ENCODE measurements around the gene RELB. TPM values are rescaled to one million over a fixed set of nuclear protein-coding genes. Genes with fewer than 3 reads are reported as not detected.
A peak's percentile ranks its signal among the peaks of the same experiment; 100 is the strongest.

Gene RELB
- total RNA-seq, 6 experiments from 2014 or later, result 6.1 to 10.8 (median 9.4) TPM

- Mint-ChIP-seq H3K27ac (peak within 1 kb of the TSS; percentile 88), H3K9me3 (no peaks in the 10 kb centered on the region), H3K4me1 (ENCODE audit: low read depth) (peaks cover 28% of the 10 kb centered on the region), H3K36me3 (ENCODE audit: low read depth) (peaks cover 16% of the 10 kb centered on the region), H3K4me3 (peak within 1 kb of the TSS; percentile 99), H3K27me3 (ENCODE audit: insufficient read depth) (peaks cover 2% of the 10 kb centered on the region; the same call in 1 of the 2 replicates)
- DNase-seq, result peak; percentile 58
- TF ChIP-seq CTCF (IDR thresholded peaks at IDR 0.05), result peak; percentile 44
Observed at GRCh38 chr19:45079063-45079910, 78.0 kb downstream of the RELB start, which contains the start of gene GEMIN7. Gene GEMIN7, plus strand, starts transcription at chr19:45079260. Its CDS starts 10,855 bp downstream, at chr19:45090115.

- H3K36me3 Mint-ChIP-seq (ENCODE audit: low read depth), result peaks cover 16% of the 10 kb centered on the region
- peak overlapping the region; percentile 99 for H3K4me3 Mint-ChIP-seq
- TF ChIP-seq CTCF (IDR thresholded peaks at IDR 0.05), result no peak
- H3K4me1 Mint-ChIP-seq (ENCODE audit: low read depth), result peaks cover 28% of the 10 kb centered on the region
- H3K27me3 Mint-ChIP-seq (ENCODE audit: insufficient read depth), result peaks cover 2% of the 10 kb centered on the region; the same call in 1 of the 2 replicates
- no peak for DNase-seq
- H3K27ac Mint-ChIP-seq, result peak overlapping the region; percentile 88
- H3K9me3 Mint-ChIP-seq, result no peaks in the 10 kb centered on the region
Observed at GRCh38 chr19:45079911-45080370, 78.7 kb downstream of the RELB start.

- Mint-ChIP-seq H3K27ac (no peak overlapping the region), H3K27me3 (ENCODE audit: insufficient read depth) (peaks cover 2% of the 10 kb centered on the region; the same call in 1 of the 2 replicates), H3K4me3 (no peak overlapping the region; the same call in 1 of the 2 replicates), H3K4me1 (ENCODE audit: low read depth) (peaks cover 20% of the 10 kb centered on the region), H3K36me3 (ENCODE audit: low read depth) (peaks cover 25% of the 10 kb centered on the region), H3K9me3 (no peaks in the 10 kb centered on the region)
- no peak for TF ChIP-seq CTCF (IDR thresholded peaks at IDR 0.05)
- DNase-seq, result no peak
Observed at GRCh38 chr19:45082170-45082569, 80.9 kb downstream of the RELB start.

- Mint-ChIP-seq H3K36me3 (ENCODE audit: low read depth) (peaks cover 21% of the 10 kb centered on the region), H3K9me3 (no peaks in the 10 kb centered on the region), H3K27me3 (ENCODE audit: insufficient read depth) (no peaks in the 10 kb centered on the region), H3K27ac (no peak overlapping the region), H3K4me3 (no peak overlapping the region), H3K4me1 (ENCODE audit: low read depth) (peaks cover 16% of the 10 kb centered on the region)
- DNase-seq, result no peak
- no peak for TF ChIP-seq CTCF (IDR thresholded peaks at IDR 0.05)
Observed at GRCh38 chr19:45086480-45086879, 85.2 kb downstream of the RELB start.

GRCh38 chr19:45087531-45087930 lies 86.3 kb downstream of the RELB start:
- Mint-ChIP-seq H3K9me3 (no peaks in the 10 kb centered on the region), H3K36me3 (ENCODE audit: low read depth) (peaks cover 14% of the 10 kb centered on the region; the same call in 1 of the 2 replicates), H3K27me3 (ENCODE audit: insufficient read depth) (no peaks in the 10 kb centered on the region), H3K4me3 (no peak overlapping the region), H3K4me1 (ENCODE audit: low read depth) (peaks cover 15% of the 10 kb centered on the region), H3K27ac (peak overlapping the region; percentile 5; the same call in 1 of the 2 replicates)
- no peak for DNase-seq
- no peak for TF ChIP-seq CTCF (IDR thresholded peaks at IDR 0.05)

Other genes starting within 250 kb of the RELB start
- not detected for gene CBLC, start 223.6 kb upstream of the RELB start, total RNA-seq (2021; fragmentation: NEBNext Ultra II Directional; extraction: Animal tissue kit (Norgen Biotek cat#: 25700))
- 1 to 10 TPM; 5.5 to 6.2 (median 6.0) TPM for gene BCAM, start 192.4 kb upstream of the RELB start, total RNA-seq (2021; fragmentation: NEBNext Ultra II Directional; extraction: Animal tissue kit (Norgen Biotek cat#: 25700))
- gene NECTIN2, start 155.2 kb upstream of the RELB start, total RNA-seq (2021; fragmentation: NEBNext Ultra II Directional; extraction: Animal tissue kit (Norgen Biotek cat#: 25700)), result 100 to 1,000 TPM; 126 to 152 (median 148) TPM
- gene TOMM40, start 110.2 kb upstream of the RELB start, total RNA-seq (2021; fragmentation: NEBNext Ultra II Directional; extraction: Animal tissue kit (Norgen Biotek cat#: 25700)), result 100 to 1,000 TPM in 1 of 6 experiments, 10 to 100 TPM in 5; 79.8 to 107 (median 92.2) TPM
- 1 to 10 TPM; 1.9 to 6.5 (median 2.5) TPM for gene APOE, start 95.7 kb upstream of the RELB start, total RNA-seq (2021; fragmentation: NEBNext Ultra II Directional; extraction: Animal tissue kit (Norgen Biotek cat#: 25700))
- 1 to 10 TPM in 5 of 6 experiments, not detected in 1; 1.4 to 6.8 (median 2.4) TPM for gene APOC1, start 86.9 kb upstream of the RELB start, total RNA-seq (2021; fragmentation: NEBNext Ultra II Directional; extraction: Animal tissue kit (Norgen Biotek cat#: 25700))
- gene APOC4, start 59.2 kb upstream of the RELB start, total RNA-seq (2021; fragmentation: NEBNext Ultra II Directional; extraction: Animal tissue kit (Norgen Biotek cat#: 25700)), result not detected
- gene APOC2, start 55.4 kb upstream of the RELB start, total RNA-seq (2021; fragmentation: NEBNext Ultra II Directional; extraction: Animal tissue kit (Norgen Biotek cat#: 25700)), result not detected
- 100 to 1,000 TPM; 160 to 184 (median 172) TPM for gene CLPTM1, start 46.1 kb upstream of the RELB start, total RNA-seq (2021; fragmentation: NEBNext Ultra II Directional; extraction: Animal tissue kit (Norgen Biotek cat#: 25700))
- gene CLASRP, start 37.6 kb downstream of the RELB start, total RNA-seq (2021; fragmentation: NEBNext Ultra II Directional; extraction: Animal tissue kit (Norgen Biotek cat#: 25700)), result 10 to 100 TPM; 29.9 to 42.9 (median 37.3) TPM
- under 1 TPM; 0.57 to 0.87 (median 0.65) TPM for gene ZNF296, start 75.0 kb downstream of the RELB start, total RNA-seq (2021; fragmentation: NEBNext Ultra II Directional; extraction: Animal tissue kit (Norgen Biotek cat#: 25700))
- 10 to 100 TPM; 34.3 to 43.4 (median 39.0) TPM for gene GEMIN7, start 77.8 kb downstream of the RELB start, total RNA-seq (2021; fragmentation: NEBNext Ultra II Directional; extraction: Animal tissue kit (Norgen Biotek cat#: 25700))
- gene PPP1R37, start 91.7 kb downstream of the RELB start, total RNA-seq (2021; fragmentation: NEBNext Ultra II Directional; extraction: Animal tissue kit (Norgen Biotek cat#: 25700)), result 10 to 100 TPM; 20.4 to 27.4 (median 21.6) TPM
- under 1 TPM in 5 of 6 experiments, not detected in 1; 0.07 to 0.17 (median 0.07) TPM for gene NKPD1, start 159.5 kb downstream of the RELB start, total RNA-seq (2021; fragmentation: NEBNext Ultra II Directional; extraction: Animal tissue kit (Norgen Biotek cat#: 25700))
- 1 to 10 TPM; 3.5 to 6.9 (median 5.2) TPM for gene TRAPPC6A, start 176.8 kb downstream of the RELB start, total RNA-seq (2021; fragmentation: NEBNext Ultra II Directional; extraction: Animal tissue kit (Norgen Biotek cat#: 25700))
- gene BLOC1S3, start 177.3 kb downstream of the RELB start, total RNA-seq (2021; fragmentation: NEBNext Ultra II Directional; extraction: Animal tissue kit (Norgen Biotek cat#: 25700)), result 10 to 100 TPM; 10.5 to 14.2 (median 12.2) TPM
- under 1 TPM in 1 of 6 experiments, not detected in 5; 0.10 TPM for gene EXOC3L2, start 243.9 kb downstream of the RELB start, total RNA-seq (2021; fragmentation: NEBNext Ultra II Directional; extraction: Animal tissue kit (Norgen Biotek cat#: 25700))
- gene MARK4, start 249.8 kb downstream of the RELB start, total RNA-seq (2021; fragmentation: NEBNext Ultra II Directional; extraction: Animal tissue kit (Norgen Biotek cat#: 25700)), result 10 to 100 TPM; 38.9 to 46.0 (median 44.2) TPM